Measurements from ENCODE around the gene LDAH. TPM values are rescaled to one million over a fixed set of nuclear protein-coding genes. Genes with fewer than 3 reads are reported as not detected.
"Not testable (repeated sequence)": the region's sequence is repeated elsewhere in the genome, so short reads cannot be mapped to it uniquely, and the experiment has no call there.

LDAH gene
- total RNA-seq, 2 experiments from 2014 or later: 26.6 to 28.8 TPM

GRCh38 chr2:20793944-20794343 is 29.0 kb downstream of the LDAH start:
- POLR2A ChIA-PET, CTCF ChIA-PET: not testable (repeated sequence)

- CTCF ChIA-PET: interaction anchor here (1.8 kb wide), 1 partner anchor 182 kb away, joined by 11 read pairs; no protein-coding TSS in a partner anchor
- POLR2A ChIA-PET: no interaction called here
Measured at GRCh38 chr2:20781656-20782265, 41.1 kb downstream of the LDAH start.

DNA sequence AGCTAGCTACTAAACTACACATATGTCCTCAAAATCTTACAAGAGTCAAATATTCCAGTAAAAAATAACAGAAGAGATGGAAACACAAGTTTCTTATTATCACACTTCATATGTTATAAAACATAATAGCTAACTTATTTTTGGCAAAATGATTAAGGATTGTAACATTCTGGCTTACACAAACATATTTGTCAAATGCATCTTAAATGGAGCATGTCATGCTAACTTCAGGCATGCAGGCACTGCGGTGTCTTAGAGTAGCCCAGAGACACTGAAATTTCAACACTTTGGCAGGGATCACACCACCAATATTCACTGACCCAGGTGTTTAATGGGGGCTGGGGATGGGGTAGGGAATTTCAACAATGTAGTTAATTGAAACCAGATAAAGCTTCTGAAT is 51.6 kb downstream of the LDAH start:
- ChIA-PET CTCF (interaction anchor here (1.4 kb wide), 1 partner anchor 110 kb away, joined by 4 read pairs; no protein-coding TSS in a partner anchor), POLR2A (no interaction called here)

DNA sequence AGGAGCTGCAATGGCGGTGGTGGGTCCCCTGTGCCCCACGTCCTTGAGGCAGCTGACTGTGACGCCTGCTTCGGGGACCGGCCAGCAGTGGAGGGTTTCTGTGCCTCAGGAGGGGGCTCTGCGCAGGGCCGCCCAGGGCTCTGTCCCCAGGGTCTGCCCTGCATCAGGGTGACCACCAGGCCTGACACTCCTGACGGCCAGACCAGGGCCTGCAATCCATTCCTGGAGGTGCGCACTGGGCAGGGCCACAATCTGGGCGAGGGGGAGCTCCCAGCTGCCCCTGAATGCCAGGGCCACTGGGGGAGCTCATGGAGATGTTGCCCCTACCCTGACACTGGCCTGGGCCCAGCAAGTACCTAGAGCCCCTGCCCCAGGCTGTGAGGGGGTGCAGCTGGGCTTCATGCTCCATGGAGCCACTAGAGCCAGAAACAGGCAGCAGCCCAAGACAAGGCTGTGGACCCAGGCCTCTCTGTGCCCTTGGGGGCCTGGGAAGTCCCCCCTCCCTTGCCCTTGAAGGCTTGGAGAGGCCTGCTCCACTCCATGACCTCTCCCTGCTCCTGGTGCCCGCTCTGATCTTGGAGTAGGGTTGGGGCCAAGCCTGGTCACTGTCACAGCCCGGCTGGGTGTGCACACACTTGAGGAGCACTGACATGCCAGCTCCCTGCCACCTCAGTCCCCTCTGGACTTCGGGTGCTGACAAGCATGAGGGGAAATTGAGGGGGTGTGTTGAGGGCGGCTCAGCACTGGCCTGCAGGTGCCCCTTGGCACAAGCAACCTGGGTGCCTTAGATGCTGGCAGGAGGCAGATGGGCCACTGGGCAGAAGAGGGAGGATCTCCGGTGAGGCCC is 55.9 kb downstream of the LDAH start:
- POLR2A ChIA-PET: no interaction called here
- CTCF ChIA-PET: no interaction called here

DNA sequence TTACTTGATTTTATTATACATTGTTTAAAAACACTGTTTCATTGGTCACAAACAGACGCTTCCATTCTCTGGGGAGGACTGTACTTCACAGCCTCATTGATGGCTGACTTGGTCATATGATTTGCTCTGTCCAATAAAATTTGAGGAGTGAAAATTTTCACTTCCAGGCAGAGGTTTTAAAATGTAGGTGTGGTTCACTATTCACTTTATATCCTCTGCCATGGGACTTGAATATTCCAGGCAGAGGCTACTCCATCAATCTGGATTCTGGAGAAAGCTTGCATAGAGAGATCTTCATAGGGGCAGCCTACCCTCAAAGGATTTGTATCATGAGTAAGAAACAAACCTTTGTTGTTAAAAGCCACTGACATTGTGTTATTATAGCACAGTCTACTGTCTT is 56.7 kb downstream of the LDAH start:
- ChIA-PET CTCF (no interaction called here), POLR2A (no interaction called here)

DNA sequence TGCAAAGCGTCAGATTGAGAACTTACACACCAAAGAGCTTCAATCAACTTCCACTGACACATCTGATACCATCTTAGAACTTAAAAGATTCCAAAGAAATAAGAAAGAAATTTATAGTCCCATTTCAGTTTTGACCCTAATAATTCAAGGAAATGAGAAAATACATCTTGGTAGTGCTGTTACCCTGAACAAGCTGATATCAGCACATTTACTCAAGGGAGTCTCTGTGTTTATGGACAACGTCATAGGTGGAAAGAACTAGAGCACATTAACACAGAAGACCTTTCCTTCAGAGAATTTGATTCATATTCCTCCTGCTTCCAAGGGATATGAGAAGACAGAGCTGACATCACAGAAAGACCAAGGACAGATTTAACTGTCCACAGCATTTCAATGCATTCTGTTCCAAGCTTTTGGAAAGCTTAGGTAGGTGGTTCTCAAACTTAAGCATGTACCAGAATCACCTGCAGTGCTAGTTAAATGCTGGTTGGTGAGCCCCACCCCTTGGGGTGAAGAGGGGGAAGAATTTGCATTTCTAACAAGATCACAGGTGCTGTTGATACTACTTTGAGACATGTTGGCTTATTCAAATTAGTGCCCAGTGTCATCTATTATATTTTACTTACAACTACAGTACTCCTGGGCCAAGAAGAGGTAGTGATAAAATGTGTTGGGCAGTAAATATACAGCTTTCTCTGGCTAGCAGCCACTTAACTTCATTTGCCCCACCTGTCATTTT is 59.8 kb downstream of the LDAH start:
- ChIA-PET POLR2A (no interaction called here), CTCF (no interaction called here)

DNA sequence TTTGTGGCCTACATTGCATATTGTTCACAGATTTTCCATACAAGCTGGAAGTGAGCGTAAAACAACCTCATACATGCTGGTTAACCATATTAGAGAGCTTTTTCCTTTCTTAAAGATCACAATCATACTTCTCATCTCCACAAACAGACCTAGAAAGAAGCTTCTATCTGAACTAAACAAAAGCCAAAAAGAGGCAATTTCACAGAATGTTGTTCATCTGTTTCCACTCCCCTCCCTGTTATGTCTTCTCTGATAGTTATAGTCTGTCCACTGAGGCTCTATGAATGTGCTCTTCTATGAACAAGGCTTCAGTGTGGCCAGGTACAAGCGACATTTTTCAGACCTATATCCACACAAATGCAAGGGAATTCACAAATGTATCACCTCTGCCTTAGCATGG is 63.4 kb downstream of the LDAH start:
- CTCF ChIA-PET: no interaction called here
- POLR2A ChIA-PET: no interaction called here

- ChIA-PET CTCF (no interaction called here), POLR2A (no interaction called here)
Measured at GRCh38 chr2:20758997-20759396, 63.9 kb downstream of the LDAH start.

DNA sequence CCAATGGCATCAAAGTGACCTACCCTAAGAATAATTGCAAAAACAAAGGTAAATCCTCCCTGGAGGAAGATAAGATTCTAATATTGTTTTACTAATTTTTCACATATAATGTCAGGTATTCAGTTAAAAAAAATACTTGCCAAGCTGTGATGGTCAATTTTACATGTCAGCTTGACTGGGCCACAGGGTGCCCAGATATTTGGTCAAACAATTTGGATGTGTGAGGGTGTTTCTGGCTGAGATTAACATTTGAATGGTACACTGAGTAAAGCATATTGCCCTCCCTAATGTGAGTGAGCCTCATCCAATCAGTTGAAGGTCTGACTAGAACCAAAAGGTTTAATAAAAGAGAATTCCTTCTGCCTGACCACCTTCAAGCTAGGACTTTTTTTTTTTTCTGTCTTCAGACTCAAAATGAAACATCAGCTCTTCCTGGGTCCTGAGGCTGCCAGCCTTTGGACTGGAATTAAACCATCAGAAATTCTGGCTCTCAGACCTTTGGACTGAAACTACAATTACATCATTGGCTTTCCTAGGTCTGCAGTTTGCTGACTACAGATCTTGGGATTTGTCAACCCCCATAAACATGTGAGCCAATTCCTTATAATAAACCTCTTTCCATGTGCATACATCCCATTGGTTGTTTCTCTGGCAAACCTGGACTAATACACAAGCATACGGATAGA is 65.4 kb downstream of the LDAH start:
- CTCF ChIA-PET: no interaction called here
- POLR2A ChIA-PET: interaction anchor here (1.0 kb wide), 1 partner anchor 8 kb away, joined by 3 read pairs; no protein-coding TSS in a partner anchor

DNA sequence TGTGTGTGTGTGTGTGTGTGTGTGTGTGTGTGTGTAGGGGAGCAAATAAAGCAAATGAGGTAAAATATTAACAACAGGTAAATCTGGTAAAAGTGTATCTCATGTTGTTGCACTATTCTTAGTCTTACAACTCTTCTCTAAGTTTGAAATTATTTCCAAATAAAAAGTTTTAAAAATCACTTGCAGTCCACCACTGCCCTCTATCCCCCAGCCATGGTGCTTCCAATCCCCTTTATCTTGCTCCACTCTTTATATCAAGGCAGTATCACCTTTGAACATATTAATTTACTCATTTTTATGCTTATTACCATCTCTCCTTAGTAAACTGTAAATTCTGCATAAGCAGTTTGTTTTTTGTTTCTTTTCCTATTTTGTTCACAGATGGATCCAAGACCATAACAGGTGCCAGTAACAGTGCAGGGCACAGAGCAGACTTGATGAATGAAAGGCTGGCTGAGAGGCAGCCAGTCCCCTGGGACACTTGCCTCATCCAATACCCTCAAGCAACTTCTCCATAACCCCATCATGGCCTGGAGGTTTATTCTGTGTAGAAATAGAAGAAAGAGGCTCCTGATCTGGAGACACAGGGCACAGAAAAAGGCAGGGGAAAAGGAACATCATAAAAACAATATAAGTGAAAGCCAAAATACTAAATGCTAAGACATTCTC is 67.6 kb downstream of the LDAH start:
- CTCF ChIA-PET: no interaction called here

DNA sequence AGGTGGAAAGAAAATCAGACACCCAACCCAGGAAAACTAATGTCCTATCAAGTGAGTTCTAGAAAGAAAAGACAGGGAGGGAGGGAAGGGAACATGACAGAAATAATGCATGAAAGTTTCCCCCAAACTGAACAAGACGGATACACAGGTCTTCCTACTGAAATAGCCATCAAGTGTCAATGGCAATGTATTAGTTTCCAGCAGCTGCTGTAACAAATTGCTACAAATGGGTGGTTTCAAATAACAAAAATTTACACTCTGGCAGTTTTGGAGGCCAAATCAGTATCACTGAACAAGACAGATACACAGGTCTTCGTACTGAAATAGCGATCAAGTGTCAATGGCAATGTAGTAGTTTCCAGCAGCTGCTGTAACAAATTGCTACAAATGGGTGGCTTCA is 70.6 kb downstream of the LDAH start:
- ChIA-PET POLR2A (no interaction called here), CTCF (no interaction called here)

More for the DNA sequence above, 67.6 kb downstream of the LDAH start:
- POLR2A ChIA-PET: no interaction called here

GRCh38 chr2:20747317-20747716 is 75.6 kb downstream of the LDAH start:
- CTCF ChIA-PET: no interaction called here

DNA sequence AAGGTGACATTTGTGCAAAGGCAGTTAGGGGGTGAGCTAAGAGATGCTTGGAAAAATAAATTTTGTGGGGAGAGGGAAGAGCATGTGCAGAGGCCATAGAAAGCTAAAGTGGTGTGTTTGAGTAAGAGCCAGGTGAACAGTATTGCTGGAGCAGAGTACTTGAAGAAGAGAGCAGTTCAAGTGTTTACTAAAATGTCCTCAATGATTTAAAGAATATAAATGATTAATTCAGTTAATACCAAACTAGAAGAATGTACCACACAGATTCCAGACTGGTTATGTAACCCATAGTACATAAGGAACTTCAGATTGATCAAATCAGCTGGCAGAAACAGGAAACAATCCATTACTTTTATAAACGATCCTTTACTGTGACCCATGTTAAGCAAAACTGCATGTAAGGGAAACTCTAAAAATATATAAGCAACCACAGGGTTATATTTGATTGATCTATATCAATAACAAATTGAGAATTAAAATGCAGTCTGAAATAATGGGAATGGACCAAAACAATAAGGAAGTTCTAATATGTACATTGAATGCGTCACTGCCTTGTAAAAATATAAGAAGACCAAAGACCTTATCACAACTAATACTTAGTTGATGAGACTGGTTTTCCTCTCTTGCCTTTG is 76.9 kb downstream of the LDAH start:
- POLR2A ChIA-PET: no interaction called here

More at GRCh38 chr2:20747317-20747716, 75.6 kb downstream of the LDAH start:
- POLR2A ChIA-PET: no interaction called here

DNA sequence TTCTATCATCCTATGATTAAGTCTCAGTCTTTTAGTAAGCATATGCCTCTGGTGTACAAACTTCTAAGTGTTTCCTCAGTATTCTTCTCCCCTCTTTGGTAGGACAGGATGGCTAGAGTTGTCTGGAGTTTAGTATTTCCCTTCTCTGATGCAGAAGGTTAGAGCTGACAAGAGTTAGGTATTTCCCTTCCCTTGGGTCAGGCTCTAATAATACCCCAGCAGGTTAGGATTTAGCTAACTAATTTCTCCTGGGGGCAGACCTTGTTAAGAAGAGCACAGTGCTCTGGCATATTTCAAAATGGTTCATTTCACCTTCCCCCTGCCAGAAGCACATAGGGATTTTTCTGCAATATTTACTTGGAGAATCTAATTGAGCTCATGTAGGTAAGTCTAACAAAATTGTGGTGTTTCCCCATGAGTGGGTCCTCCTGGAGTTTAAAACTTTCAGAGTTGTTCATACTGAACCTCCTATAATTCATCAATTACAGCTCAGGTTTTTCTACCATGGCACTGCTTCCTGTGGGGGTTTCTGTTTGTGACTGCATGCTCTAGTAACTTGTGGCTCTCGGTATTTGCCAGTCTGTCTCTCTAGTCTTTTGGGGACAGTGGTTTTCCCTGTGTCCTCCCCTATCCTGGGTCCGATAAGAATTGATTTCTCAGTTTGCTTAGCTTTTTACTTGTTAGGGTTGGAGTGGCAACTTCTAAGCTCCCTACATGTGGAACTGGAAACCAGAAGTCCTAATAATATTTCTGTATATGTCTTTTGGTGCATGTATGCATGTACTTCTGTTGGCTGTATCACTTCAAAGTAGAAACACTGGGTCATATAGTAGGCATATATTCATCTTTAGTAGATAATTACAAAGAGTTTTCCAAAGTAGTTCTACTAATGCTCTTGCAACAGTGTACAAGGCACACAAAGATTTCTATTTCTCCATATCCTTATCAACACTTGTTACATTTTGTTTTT is 78.2 kb downstream of the LDAH start:
- ChIA-PET POLR2A (no interaction called here), CTCF (no interaction called here)

More for the DNA sequence above, 76.9 kb downstream of the LDAH start:
- CTCF ChIA-PET: no interaction called here

GRCh38 chr2:20738772-20739171 is 84.1 kb downstream of the LDAH start:
- POLR2A ChIA-PET: no interaction called here
- CTCF ChIA-PET: interaction anchor here (0.9 kb wide), 1 partner anchor 10 kb away, joined by 4 read pairs; no protein-coding TSS in a partner anchor

DNA sequence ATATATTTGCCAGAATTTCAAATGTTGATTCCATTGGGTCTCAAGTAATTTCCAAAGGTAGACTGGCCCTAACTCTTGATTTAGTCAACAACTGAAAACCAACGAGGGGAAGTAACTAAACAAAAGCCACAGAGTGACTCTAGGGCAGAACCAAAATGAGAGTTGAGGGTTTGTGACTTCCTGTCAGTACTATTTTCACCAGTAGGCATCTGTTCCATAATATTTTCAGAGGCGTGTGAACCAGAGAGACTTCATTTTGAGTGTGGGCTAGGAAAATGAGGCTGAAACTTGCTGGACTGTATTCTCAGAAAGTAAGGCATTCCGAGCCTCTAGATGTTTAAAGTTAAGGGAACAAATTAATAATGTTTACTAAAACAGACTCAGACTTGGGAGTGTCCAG is 85.4 kb downstream of the LDAH start:
- ChIA-PET CTCF (no interaction called here), POLR2A (no interaction called here)

- ChIA-PET POLR2A (interaction anchor here (0.6 kb wide), 1 partner anchor 73 kb away, joined by 13 read pairs; no protein-coding TSS in a partner anchor), CTCF (interaction anchor here (1.4 kb wide), 1 partner anchor 11 kb away, joined by 4 read pairs; no protein-coding TSS in a partner anchor)
Measured at GRCh38 chr2:20728114-20728758, 94.7 kb downstream of the LDAH start.
